ENCODE data around the gene OPCML.

OPCML gene

DNA sequence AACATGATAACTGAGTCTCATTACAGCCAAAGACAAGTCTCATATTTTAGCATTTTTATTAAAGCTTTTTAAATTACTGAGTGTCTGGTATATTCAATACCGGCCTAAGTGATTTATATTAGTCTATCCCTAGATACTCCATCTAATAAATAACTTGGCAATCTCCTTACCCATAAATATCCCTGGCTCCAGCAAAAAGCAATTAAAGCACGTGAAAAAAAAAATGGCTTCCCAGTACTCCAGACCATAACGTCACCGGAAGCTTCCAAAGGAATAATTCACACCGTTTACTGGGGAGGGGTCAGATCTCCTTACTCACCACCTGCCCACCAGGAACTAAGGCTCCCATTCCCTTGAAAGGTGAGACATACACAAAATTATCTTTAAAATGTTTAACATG lies 988.3 kb downstream of the OPCML start:
- Histone ChIP-seq H3K4me3 (ENCODE audit: low read depth, low read length) (no peak overlapping the region), H3K4me1 (ENCODE audit: control insufficient read depth, insufficient read depth, low read length) (no peaks in the 10 kb centered on the region), H3K9me3 (ENCODE audit: control insufficient read depth, insufficient read depth, low read length) (no peaks in the 10 kb centered on the region), H3K9ac (ENCODE audit: low read depth, low read length) (no peak overlapping the region), H3K27me3 (ENCODE audit: control insufficient read depth, insufficient read depth, low read length) (no peaks in the 10 kb centered on the region), H3K36me3 (ENCODE audit: control insufficient read depth, insufficient read depth, low read length) (no peaks in the 10 kb centered on the region)

GRCh38 chr11:132541794-132542193 lies 990.5 kb downstream of the OPCML start:
- no peak overlapping the region for H3K9ac ChIP-seq (ENCODE audit: low read depth, low read length)
- no peaks in the 10 kb centered on the region for H3K4me1 ChIP-seq (ENCODE audit: control insufficient read depth, insufficient read depth, low read length)
- H3K36me3 ChIP-seq (ENCODE audit: control insufficient read depth, insufficient read depth, low read length) = no peaks in the 10 kb centered on the region
- no peak overlapping the region for H3K4me3 ChIP-seq (ENCODE audit: low read depth, low read length)
- H3K27me3 ChIP-seq (ENCODE audit: control insufficient read depth, insufficient read depth, low read length) = no peaks in the 10 kb centered on the region
- H3K9me3 ChIP-seq (ENCODE audit: control insufficient read depth, insufficient read depth, low read length) = no peaks in the 10 kb centered on the region

DNA sequence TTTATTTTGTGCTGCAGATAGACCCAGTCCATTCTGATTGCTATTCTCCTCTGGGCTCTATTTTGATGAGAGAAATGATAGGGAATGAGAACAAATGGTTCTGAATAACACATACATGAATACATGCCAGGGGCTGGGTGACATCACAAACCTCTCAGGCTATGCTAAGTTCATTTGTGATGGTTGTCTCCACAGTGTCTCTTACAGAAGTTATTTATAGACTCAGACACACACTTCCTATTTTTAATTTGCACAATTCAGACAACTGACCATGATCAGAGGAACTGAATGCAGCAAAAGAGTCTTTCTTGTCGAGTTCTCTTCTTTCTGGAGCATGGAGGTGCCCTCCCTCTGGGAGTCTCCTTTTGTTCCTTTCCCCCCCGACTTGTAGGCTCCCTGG lies 991.7 kb downstream of the OPCML start:
- Histone ChIP-seq H3K27me3 (ENCODE audit: control insufficient read depth, insufficient read depth, low read length) (no peaks in the 10 kb centered on the region), H3K4me1 (ENCODE audit: control insufficient read depth, insufficient read depth, low read length) (no peaks in the 10 kb centered on the region), H3K9ac (ENCODE audit: low read depth, low read length) (no peak overlapping the region), H3K4me3 (ENCODE audit: low read depth, low read length) (no peak overlapping the region), H3K9me3 (ENCODE audit: control insufficient read depth, insufficient read depth, low read length) (no peaks in the 10 kb centered on the region), H3K36me3 (ENCODE audit: control insufficient read depth, insufficient read depth, low read length) (no peaks in the 10 kb centered on the region)

DNA sequence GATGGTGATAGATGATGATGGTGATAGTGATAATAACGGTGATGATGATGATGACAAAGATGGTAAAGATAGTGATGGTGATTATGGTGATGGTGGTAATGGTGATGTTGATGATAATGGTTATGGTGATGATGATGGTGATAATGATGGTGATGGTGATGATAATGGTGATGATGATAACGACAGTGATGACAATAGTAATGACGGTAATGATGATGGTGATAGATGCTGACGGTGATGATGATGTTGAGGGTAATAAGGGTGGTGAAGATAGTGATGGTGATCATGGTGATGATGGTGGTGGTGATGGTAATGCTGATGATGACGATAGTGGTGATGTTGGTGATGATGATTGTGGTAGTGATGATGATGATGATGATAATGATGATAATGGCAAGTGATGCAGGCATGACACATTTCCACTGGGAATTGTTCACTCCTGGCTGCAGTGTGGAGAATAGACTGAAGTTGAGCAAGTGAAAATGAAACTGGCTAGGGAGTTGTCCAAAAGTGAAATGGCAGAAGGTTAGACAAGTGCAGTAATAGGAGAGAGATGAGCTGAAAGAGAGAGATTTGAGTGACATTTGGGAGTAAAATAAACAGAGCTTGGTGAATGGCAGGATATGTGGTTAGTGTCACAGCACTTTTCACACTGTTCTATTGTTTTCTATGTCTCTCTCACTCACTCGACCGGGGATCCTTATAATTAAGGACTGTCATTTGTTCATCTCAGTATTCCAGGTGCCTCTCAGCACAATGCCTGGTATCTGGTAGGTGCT lies 992.5 kb downstream of the OPCML start:
- Histone ChIP-seq H3K9me3 (ENCODE audit: control insufficient read depth, insufficient read depth, low read length) (no peaks in the 10 kb centered on the region), H3K9ac (ENCODE audit: low read depth, low read length) (no peak overlapping the region), H3K4me3 (ENCODE audit: low read depth, low read length) (no peak overlapping the region), H3K4me1 (ENCODE audit: control insufficient read depth, insufficient read depth, low read length) (no peaks in the 10 kb centered on the region), H3K36me3 (ENCODE audit: control insufficient read depth, insufficient read depth, low read length) (no peaks in the 10 kb centered on the region), H3K27me3 (ENCODE audit: control insufficient read depth, insufficient read depth, low read length) (no peaks in the 10 kb centered on the region)

- H3K36me3 ChIP-seq (ENCODE audit: control insufficient read depth, insufficient read depth, low read length) = no peaks in the 10 kb centered on the region
- no peaks in the 10 kb centered on the region for H3K9me3 ChIP-seq (ENCODE audit: control insufficient read depth, insufficient read depth, low read length)
- no peaks in the 10 kb centered on the region for H3K27me3 ChIP-seq (ENCODE audit: control insufficient read depth, insufficient read depth, low read length)
- no peak overlapping the region for H3K4me3 ChIP-seq (ENCODE audit: low read depth, low read length)
- H3K9ac ChIP-seq (ENCODE audit: low read depth, low read length) = no peak overlapping the region
- no peaks in the 10 kb centered on the region for H3K4me1 ChIP-seq (ENCODE audit: control insufficient read depth, insufficient read depth, low read length)
These were observed 993.7 kb downstream of the OPCML start for GRCh38 chr11:132538642-132539041.

DNA sequence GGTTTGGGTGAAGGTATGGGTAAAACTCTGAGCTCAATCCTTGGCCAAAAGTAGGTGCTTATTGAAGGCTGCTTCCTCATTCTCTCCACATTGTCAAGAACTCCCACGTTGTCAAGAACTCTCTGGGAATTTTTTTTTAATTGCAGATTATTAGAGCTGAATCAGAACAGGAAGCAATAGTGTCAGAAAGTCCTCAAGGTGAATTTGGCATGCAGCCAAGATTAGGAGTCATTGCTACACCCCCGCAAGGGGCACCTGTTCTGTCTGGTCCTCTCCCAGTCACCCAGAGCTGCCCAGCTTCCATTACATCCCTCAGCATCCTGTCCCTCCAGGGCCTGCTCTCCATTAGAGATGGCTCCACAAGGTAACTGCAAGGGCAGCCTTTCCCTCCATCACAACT lies 996.5 kb downstream of the OPCML start:
- H3K36me3 ChIP-seq (ENCODE audit: control insufficient read depth, insufficient read depth, low read length) = no peaks in the 10 kb centered on the region
- H3K4me1 ChIP-seq (ENCODE audit: control insufficient read depth, insufficient read depth, low read length) = peaks cover 5% of the 10 kb centered on the region
- H3K9ac ChIP-seq (ENCODE audit: low read depth, low read length) = no peak overlapping the region
- H3K4me3 ChIP-seq (ENCODE audit: low read depth, low read length) = no peak overlapping the region
- H3K27me3 ChIP-seq (ENCODE audit: control insufficient read depth, insufficient read depth, low read length) = no peaks in the 10 kb centered on the region
- H3K9me3 ChIP-seq (ENCODE audit: control insufficient read depth, insufficient read depth, low read length) = no peaks in the 10 kb centered on the region

DNA sequence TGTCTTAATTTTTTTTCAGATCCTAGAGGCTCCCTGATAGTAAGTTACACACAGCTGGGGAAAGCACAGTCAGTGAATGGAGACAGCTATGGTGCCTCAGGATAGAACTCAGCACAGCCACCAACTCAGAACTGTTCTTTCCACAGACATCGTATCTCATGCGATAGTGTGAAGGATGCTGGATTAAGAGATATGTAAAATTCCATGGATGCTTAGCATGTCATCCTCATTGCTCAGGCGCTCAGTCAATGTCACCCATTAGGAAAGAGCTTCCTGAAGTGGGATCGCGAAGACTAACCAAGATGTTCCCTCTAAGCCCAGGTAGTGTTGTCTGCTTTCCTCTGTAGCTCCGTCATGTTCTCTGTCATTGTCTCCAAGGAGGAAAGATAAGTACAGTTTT lies 1000.4 kb downstream of the OPCML start:
- H3K27me3 ChIP-seq (ENCODE audit: control insufficient read depth, insufficient read depth, low read length) = no peaks in the 10 kb centered on the region
- H3K4me1 ChIP-seq (ENCODE audit: control insufficient read depth, insufficient read depth, low read length) = peaks cover 5% of the 10 kb centered on the region
- no peak overlapping the region for H3K9ac ChIP-seq (ENCODE audit: low read depth, low read length)
- no peaks in the 10 kb centered on the region for H3K9me3 ChIP-seq (ENCODE audit: control insufficient read depth, insufficient read depth, low read length)
- H3K4me3 ChIP-seq (ENCODE audit: low read depth, low read length) = no peak overlapping the region
- H3K36me3 ChIP-seq (ENCODE audit: control insufficient read depth, insufficient read depth, low read length) = no peaks in the 10 kb centered on the region

DNA sequence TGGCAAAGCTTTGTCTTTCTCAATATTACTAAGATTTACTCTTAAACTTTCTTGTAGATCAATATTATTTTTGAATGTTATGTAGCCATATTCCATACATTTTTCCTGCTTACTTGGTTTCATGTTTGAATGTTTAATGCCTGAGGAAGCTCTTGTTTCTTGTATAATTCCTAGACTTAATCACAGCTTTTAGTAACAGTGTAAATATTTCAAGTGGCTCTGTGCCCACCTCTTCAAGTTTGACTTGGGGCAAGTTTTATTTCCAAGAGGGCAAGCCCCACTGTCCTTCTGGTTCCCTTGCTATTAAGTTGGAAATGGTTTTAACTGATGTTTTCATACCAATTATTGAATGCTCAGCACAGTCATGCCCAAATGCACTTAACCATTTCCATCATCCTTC lies 1004.1 kb downstream of the OPCML start:
- Histone ChIP-seq H3K9ac (ENCODE audit: low read depth, low read length) (no peak overlapping the region), H3K4me1 (ENCODE audit: control insufficient read depth, insufficient read depth, low read length) (peaks cover 5% of the 10 kb centered on the region), H3K9me3 (ENCODE audit: control insufficient read depth, insufficient read depth, low read length) (no peaks in the 10 kb centered on the region), H3K27me3 (ENCODE audit: control insufficient read depth, insufficient read depth, low read length) (no peaks in the 10 kb centered on the region), H3K4me3 (ENCODE audit: low read depth, low read length) (no peak overlapping the region), H3K36me3 (ENCODE audit: control insufficient read depth, insufficient read depth, low read length) (no peaks in the 10 kb centered on the region)

DNA sequence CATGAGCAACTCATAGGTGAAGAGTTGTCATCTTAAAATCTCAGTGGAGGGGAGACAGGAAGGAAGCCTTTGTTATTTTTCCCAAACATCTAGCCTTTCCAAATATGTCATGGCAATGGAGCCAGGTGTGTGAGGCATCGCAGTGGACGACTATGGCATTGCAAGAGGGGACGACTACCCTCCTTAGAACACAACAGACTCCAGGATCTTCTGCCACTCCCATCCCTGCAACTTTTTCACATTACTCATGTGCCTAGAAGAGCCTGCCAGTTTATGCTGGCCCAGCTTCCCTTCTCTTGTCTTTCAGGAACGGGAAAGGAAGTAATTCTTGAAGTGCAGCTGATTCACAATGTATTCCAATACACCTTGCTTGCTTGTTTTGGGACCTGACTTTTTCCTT lies 1008.4 kb downstream of the OPCML start:
- Histone ChIP-seq H3K36me3 (ENCODE audit: control insufficient read depth, insufficient read depth, low read length) (no peaks in the 10 kb centered on the region), H3K9me3 (ENCODE audit: control insufficient read depth, insufficient read depth, low read length) (no peaks in the 10 kb centered on the region), H3K4me1 (ENCODE audit: control insufficient read depth, insufficient read depth, low read length) (no peaks in the 10 kb centered on the region), H3K27me3 (ENCODE audit: control insufficient read depth, insufficient read depth, low read length) (no peaks in the 10 kb centered on the region), H3K4me3 (ENCODE audit: low read depth, low read length) (no peak overlapping the region), H3K9ac (ENCODE audit: low read depth, low read length) (no peak overlapping the region)

DNA sequence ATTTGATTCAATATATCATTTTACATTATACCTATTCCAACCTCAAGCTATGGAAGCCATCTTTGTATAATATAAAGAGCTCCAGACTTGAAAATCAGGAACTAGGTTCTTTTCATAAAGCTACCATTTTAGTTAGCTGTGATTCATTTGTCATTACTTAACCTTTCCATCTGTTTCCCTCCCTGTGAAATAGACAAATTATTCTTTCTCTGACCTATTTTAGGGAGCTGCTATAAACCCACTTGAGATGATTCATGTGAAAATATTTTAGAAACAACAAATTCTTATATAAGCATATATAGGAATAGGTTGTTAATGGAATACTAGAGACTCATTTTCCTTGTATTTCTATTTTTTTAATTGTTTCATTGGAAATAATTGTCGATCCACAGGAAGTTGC lies 1012.1 kb downstream of the OPCML start:
- H3K27me3 ChIP-seq (ENCODE audit: control insufficient read depth, insufficient read depth, low read length) = no peaks in the 10 kb centered on the region
- H3K36me3 ChIP-seq (ENCODE audit: control insufficient read depth, insufficient read depth, low read length) = no peaks in the 10 kb centered on the region
- H3K4me3 ChIP-seq (ENCODE audit: low read depth, low read length) = no peak overlapping the region
- H3K4me1 ChIP-seq (ENCODE audit: control insufficient read depth, insufficient read depth, low read length) = no peaks in the 10 kb centered on the region
- no peaks in the 10 kb centered on the region for H3K9me3 ChIP-seq (ENCODE audit: control insufficient read depth, insufficient read depth, low read length)
- H3K9ac ChIP-seq (ENCODE audit: low read depth, low read length) = no peak overlapping the region

GRCh38 chr11:132519241-132519815 lies 1013.0 kb downstream of the OPCML start:
- no peaks in the 10 kb centered on the region for H3K36me3 ChIP-seq (ENCODE audit: control insufficient read depth, insufficient read depth, low read length)

GRCh38 chr11:132504501-132505041 lies 1027.7 kb downstream of the OPCML start:
- no peak overlapping the region for H3K9ac ChIP-seq (ENCODE audit: low read depth, low read length)
- H3K9me3 ChIP-seq (ENCODE audit: control insufficient read depth, insufficient read depth, low read length) = peaks cover 5% of the 10 kb centered on the region
- H3K4me3 ChIP-seq (ENCODE audit: low read depth, low read length) = no peak overlapping the region
- H3K36me3 ChIP-seq (ENCODE audit: control insufficient read depth, insufficient read depth, low read length) = no peaks in the 10 kb centered on the region
- no peaks in the 10 kb centered on the region for H3K27me3 ChIP-seq (ENCODE audit: control insufficient read depth, insufficient read depth, low read length)
- peaks cover 8% of the 10 kb centered on the region for H3K4me1 ChIP-seq (ENCODE audit: control insufficient read depth, insufficient read depth, low read length)

More at GRCh38 chr11:132519241-132519815, 1013.0 kb downstream of the OPCML start:
- no peak overlapping the region for H3K9ac ChIP-seq (ENCODE audit: low read depth, low read length)
- no peaks in the 10 kb centered on the region for H3K9me3 ChIP-seq (ENCODE audit: control insufficient read depth, insufficient read depth, low read length)
- no peaks in the 10 kb centered on the region for H3K27me3 ChIP-seq (ENCODE audit: control insufficient read depth, insufficient read depth, low read length)
- H3K4me3 ChIP-seq (ENCODE audit: low read depth, low read length) = no peak overlapping the region
- H3K4me1 ChIP-seq (ENCODE audit: control insufficient read depth, insufficient read depth, low read length) = no peaks in the 10 kb centered on the region
